ENCODE results near the gene GMPR.

- TF ChIP-seq POLR2AphosphoS5 (IDR thresholded peaks at IDR 0.05; ENCODE audit: insufficient read depth, low read depth, low read length) = no peak
- no peak for TF ChIP-seq MAX (IDR thresholded peaks at IDR 0.05; ENCODE audit: insufficient read depth, insufficient read length)
Measured at GRCh38 chr6:16196260-16196983, 42.0 kb upstream of the GMPR start.

All from endothelial cell of umbilical vein (primary cell).